Coronary artery (tissue), 2 donors: ENCODE measurements around the gene PLK5.
A peak's percentile ranks its signal among the peaks of the same experiment; 100 is the strongest.

Source experiments
- DNase-seq: peaks from one replicate; pipeline ENCODE4 v3.0.0-alpha.2; 2017; ENCODE audit warnings: low spot score
- H3K27ac ChIP-seq, 2 donors: fragments of 200-600 bp; sonication (generic); one replicate each; pipeline ENCODE4 v1.5.1; 2016 to 2019
- H3K4me3 ChIP-seq: fragments of 200-600 bp; sonication (generic); 2 replicates; pipeline ENCODE4 v1.5.1; 2016; ENCODE audit warnings: mild to moderate bottlenecking, moderate library complexity
- TF ChIP-seq, protein P1 (sequence below): fragments of 200-600 bp; sonication (generic); IDR thresholded peaks from one replicate; pipeline ENCODE4 v1.5.1; 2019; ENCODE audit warnings: antibody characterized with exemption

Gene PLK5

GRCh38 chr19:1501200-1501595, 22.7 kb upstream of the PLK5 start:
- DNase-seq: no peak
- Histone ChIP-seq H3K4me3 (no peak overlapping the region), H3K27ac (no peak overlapping the region)
- TF ChIP-seq, protein P1, sequence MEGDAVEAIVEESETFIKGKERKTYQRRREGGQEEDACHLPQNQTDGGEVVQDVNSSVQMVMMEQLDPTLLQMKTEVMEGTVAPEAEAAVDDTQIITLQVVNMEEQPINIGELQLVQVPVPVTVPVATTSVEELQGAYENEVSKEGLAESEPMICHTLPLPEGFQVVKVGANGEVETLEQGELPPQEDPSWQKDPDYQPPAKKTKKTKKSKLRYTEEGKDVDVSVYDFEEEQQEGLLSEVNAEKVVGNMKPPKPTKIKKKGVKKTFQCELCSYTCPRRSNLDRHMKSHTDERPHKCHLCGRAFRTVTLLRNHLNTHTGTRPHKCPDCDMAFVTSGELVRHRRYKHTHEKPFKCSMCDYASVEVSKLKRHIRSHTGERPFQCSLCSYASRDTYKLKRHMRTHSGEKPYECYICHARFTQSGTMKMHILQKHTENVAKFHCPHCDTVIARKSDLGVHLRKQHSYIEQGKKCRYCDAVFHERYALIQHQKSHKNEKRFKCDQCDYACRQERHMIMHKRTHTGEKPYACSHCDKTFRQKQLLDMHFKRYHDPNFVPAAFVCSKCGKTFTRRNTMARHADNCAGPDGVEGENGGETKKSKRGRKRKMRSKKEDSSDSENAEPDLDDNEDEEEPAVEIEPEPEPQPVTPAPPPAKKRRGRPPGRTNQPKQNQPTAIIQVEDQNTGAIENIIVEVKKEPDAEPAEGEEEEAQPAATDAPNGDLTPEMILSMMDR: no peak

DNA sequence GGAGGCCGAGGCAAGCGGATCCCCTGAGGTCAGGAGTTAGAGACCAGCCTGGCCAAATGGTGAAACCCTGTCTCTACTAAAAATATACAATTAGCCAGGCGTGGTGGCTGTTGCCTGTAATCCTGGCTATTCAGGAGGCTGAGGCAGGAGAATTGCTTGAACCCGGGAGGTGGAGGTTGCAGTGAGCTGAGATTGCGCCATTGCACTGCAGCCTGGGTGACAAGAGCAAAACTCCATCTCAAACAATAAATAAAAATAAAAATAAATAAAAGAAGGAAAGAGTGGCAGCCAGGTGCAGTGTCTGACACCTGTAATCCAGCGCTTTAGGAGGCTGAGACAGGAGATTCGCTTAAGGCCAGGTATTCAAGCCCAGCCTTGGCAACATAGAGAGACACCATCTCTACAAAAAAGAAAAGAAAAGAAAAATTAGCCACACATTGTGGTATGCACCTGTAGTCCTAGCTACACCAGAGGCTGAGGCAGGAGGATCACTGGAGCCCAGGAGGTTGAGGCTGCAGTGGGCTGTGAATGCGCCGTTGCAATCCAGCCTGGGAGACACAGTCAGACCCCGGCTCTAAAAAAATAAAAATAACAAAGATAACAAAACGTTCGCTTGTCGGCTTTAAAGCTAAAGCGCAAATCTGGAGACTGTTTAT, 21.3 kb upstream of the PLK5 start:
- Histone ChIP-seq H3K4me3 (peak overlapping the region; percentile 42), H3K27ac (no peak overlapping the region)
- TF ChIP-seq, protein P1: no peak
- DNase-seq: no peak

- H3K4me3 ChIP-seq: peak overlapping the region; percentile 42
- DNase-seq: no peak
- TF ChIP-seq, protein P1: peak; percentile 61
- H3K27ac ChIP-seq: no peak overlapping the region
These were observed 20.6 kb upstream of the PLK5 start for GRCh38 chr19:1503089-1503924.

- H3K27ac ChIP-seq: no peak overlapping the region
- H3K4me3 ChIP-seq: no peak overlapping the region
- no peak for DNase-seq
- TF ChIP-seq, protein P1: no peak
These were observed 19.7 kb upstream of the PLK5 start for GRCh38 chr19:1503925-1504773.

GRCh38 chr19:1505012-1505411, 18.9 kb upstream of the PLK5 start:
- H3K4me3 ChIP-seq: no peak overlapping the region

DNA sequence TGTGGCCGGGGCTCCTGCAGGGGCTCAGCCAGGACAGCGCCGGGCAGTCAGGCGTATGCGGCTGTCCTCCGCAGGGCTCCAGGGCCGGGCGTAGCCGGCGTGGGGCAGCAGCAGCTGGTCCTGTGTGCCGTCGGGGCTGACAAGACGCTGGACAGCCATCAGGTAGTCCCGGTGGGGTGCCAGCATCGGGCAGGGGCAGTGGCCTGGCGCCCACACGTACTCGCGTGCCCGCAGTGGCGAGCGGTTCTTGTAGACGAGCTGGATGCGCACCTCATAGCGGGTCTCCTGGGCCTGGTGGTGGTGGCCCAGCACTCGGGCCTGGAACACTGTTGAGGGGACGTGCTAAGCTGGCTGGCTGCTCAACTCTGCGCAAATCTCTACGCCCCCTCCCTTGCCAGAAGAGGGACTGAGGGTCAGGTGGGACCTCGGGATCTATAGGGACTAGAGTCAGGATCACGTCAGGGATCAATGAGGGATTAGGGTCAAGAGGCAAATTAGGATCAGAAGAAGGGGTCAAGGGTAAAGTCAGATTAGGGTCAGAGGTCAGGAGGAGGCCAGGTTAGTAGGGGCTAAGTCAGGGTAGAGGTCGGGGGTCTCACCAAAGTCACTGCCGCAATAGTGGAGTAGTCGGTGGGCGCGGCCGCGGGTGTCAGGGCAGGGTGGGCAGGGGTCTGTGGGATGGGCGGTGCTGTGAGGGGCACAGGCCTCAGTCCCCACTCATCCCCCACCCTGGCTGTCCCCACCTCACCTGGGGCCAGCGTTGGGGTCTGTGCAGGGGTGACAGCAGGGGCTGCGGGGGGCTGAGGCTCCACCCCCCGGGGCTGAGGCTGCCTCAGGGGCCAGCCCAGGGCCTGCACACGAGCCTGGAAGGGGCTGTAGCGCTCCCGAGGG, 17.6 kb upstream of the PLK5 start:
- no peak for DNase-seq
- no peak overlapping the region for H3K27ac ChIP-seq
- H3K4me3 ChIP-seq: no peak overlapping the region
- TF ChIP-seq, protein P1: no peak

More at GRCh38 chr19:1505012-1505411, 18.9 kb upstream of the PLK5 start:
- TF ChIP-seq, protein P1: no peak
- H3K27ac ChIP-seq: no peak overlapping the region
- no peak for DNase-seq
